HEK293 (cell line): ENCODE data around the gene ZNF236.
A peak's percentile ranks its signal among the peaks of the same experiment; 100 is the strongest.
"Not testable (repeated sequence)": the region's sequence is repeated elsewhere in the genome, so short reads cannot be mapped to it uniquely, and the experiment has no call there.

Source experiments
- CTCF ChIA-PET: fragments of 350-600 bp; formaldehyde crosslinking; extraction: SDS; loops from one replicate; lab custom pipeline; 2021; ENCODE audit warnings: antibody characterized with exemption; lab: Yijun Ruan, JAX
- POLR2A ChIA-PET: fragments of 300-600 bp; formaldehyde crosslinking; extraction: SDS; loops from one replicate; lab custom pipeline; 2020; ENCODE audit warnings: antibody characterized with exemption, inconsistent platforms; lab: Yijun Ruan, JAX
- H3K27ac ChIP-seq: fragments of 200-500 bp; sonication (Bioruptor generic); 2 replicates; pipeline ENCODE4 v1.5.1; 2014; ENCODE audit warnings: low read depth, low read length, control low read depth, inconsistent platforms; ENCODE audit errors: extremely low read depth
- H3K36me3 ChIP-seq, 2 experiments: fragments of 200-500 bp in 1 of 2; sonication (Bioruptor generic) in 1 of 2; 1 replicate in 1 of 2; 2 replicates in 1 of 2; pipeline ENCODE4 v1.5.1; 2014 to 2017; ENCODE audit warnings: inconsistent platforms in 2 of 2, low read length in 2 of 2; ENCODE audit not compliant: control insufficient read depth in 2 of 2, insufficient read depth in 1 of 2
- H3K4me1 ChIP-seq: fragments of 200-500 bp; sonication (Bioruptor generic); 2 replicates; pipeline ENCODE4 v1.5.1; 2014; ENCODE audit warnings: mild to moderate bottlenecking, low read length, inconsistent platforms; ENCODE audit not compliant: control insufficient read depth, insufficient read depth
- H3K4me3 ChIP-seq: 2 replicates; pipeline ENCODE4 v1.5.1; 2011; ENCODE audit warnings: low read depth, mild to moderate bottlenecking, control low read depth, low read length, moderate library complexity
- H3K9me3 ChIP-seq: fragments of 200-500 bp; sonication (Bioruptor generic); 2 replicates; pipeline ENCODE4 v1.5.1; 2014; ENCODE audit warnings: low read depth, low read length, inconsistent platforms; ENCODE audit not compliant: control insufficient read depth, insufficient read depth
- FEZF1 ChIP-seq: fragments of 450-650 bp; formaldehyde crosslinking; IDR thresholded peaks from 2 replicates; pipeline ENCODE4 v1.5.1; 2016; ENCODE audit warnings: missing biosample characterization, missing genetic modification characterization
- GFI1B ChIP-seq: fragments of 450-650 bp; formaldehyde crosslinking; IDR thresholded peaks from 2 replicates; pipeline ENCODE4 v1.5.1; 2016; ENCODE audit warnings: missing biosample characterization, missing genetic modification characterization
- GLIS1 ChIP-seq: fragments of 450-650 bp; formaldehyde crosslinking; IDR thresholded peaks from 2 replicates; pipeline ENCODE4 v1.5.1; 2016; ENCODE audit warnings: missing biosample characterization, missing genetic modification characterization
- IKZF3 ChIP-seq: fragments of 450-650 bp; IDR thresholded peaks from 2 replicates; pipeline ENCODE4 v1.5.0; 2018; ENCODE audit warnings: missing biosample characterization, mild to moderate bottlenecking, missing genetic modification characterization, moderate library complexity
- PRDM2 ChIP-seq: fragments of 450-650 bp; formaldehyde crosslinking; IDR thresholded peaks from 2 replicates; pipeline ENCODE4 v1.5.1; 2016; ENCODE audit warnings: missing biosample characterization, missing genetic modification characterization, borderline replicate concordance
- PRDM4 ChIP-seq: fragments of 450-650 bp; formaldehyde crosslinking; IDR thresholded peaks from 2 replicates; pipeline ENCODE4 v1.5.1; 2017; ENCODE audit warnings: missing biosample characterization, missing genetic modification characterization
- SCRT1 ChIP-seq: fragments of 450-650 bp; formaldehyde crosslinking; IDR thresholded peaks from 2 replicates; pipeline ENCODE4 v1.5.1; 2016; ENCODE audit warnings: missing biosample characterization, missing genetic modification characterization, borderline replicate concordance
- SCRT2 ChIP-seq: fragments of 450-650 bp; formaldehyde crosslinking; IDR thresholded peaks from 2 replicates; pipeline ENCODE4 v1.5.1; 2016; ENCODE audit warnings: missing biosample characterization, missing genetic modification characterization
- ZIC2 ChIP-seq: fragments of 450-650 bp; formaldehyde crosslinking; IDR thresholded peaks from 2 replicates; pipeline ENCODE4 v1.5.1; 2016; ENCODE audit warnings: missing biosample characterization, missing genetic modification characterization
- ZNF174 ChIP-seq: fragments of 450-650 bp; formaldehyde crosslinking; IDR thresholded peaks from 2 replicates; pipeline ENCODE4 v1.5.0; 2017; ENCODE audit warnings: missing biosample characterization, mild to moderate bottlenecking, missing genetic modification characterization
- ZNF341 ChIP-seq: fragments of 450-650 bp; formaldehyde crosslinking; IDR thresholded peaks from 2 replicates; pipeline ENCODE4; 2016; ENCODE audit warnings: low read depth, missing biosample characterization, missing genetic modification characterization
- ZNF37A ChIP-seq: fragments of 450-650 bp; IDR thresholded peaks from 2 replicates; pipeline ENCODE4 v1.5.1; 2018; ENCODE audit warnings: missing biosample characterization, missing genetic modification characterization
- ZNF747 ChIP-seq: fragments of 450-650 bp; formaldehyde crosslinking; IDR thresholded peaks from 2 replicates; pipeline ENCODE4 v1.5.1; 2016; ENCODE audit warnings: missing biosample characterization, missing genetic modification characterization
- ZNF837 ChIP-seq: fragments of 450-650 bp; formaldehyde crosslinking; IDR thresholded peaks from 2 replicates; pipeline ENCODE4 v1.5.1; 2016; ENCODE audit warnings: missing biosample characterization, missing genetic modification characterization
- TF ChIP-seq, protein P1 (sequence below): fragments of 450-650 bp; formaldehyde crosslinking; IDR thresholded peaks from 2 replicates; pipeline ENCODE4 v1.5.1; 2016; ENCODE audit warnings: missing biosample characterization, missing genetic modification characterization

Gene ZNF236

GRCh38 chr18:76806301-76806700 lies 16.1 kb upstream of the ZNF236 start (continued):
- TF ChIP-seq PRDM2 (tag by site-specific recombination) (no peak), FEZF1 (no peak), ZNF747 (no peak)
- TF ChIP-seq, protein P1, sequence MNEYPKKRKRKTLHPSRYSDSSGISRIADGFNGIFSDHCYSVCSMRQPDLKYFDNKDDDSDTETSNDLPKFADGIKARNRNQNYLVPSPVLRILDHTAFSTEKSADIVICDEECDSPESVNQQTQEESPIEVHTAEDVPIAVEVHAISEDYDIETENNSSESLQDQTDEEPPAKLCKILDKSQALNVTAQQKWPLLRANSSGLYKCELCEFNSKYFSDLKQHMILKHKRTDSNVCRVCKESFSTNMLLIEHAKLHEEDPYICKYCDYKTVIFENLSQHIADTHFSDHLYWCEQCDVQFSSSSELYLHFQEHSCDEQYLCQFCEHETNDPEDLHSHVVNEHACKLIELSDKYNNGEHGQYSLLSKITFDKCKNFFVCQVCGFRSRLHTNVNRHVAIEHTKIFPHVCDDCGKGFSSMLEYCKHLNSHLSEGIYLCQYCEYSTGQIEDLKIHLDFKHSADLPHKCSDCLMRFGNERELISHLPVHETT (tag by site-specific recombination) = no peak

DNA sequence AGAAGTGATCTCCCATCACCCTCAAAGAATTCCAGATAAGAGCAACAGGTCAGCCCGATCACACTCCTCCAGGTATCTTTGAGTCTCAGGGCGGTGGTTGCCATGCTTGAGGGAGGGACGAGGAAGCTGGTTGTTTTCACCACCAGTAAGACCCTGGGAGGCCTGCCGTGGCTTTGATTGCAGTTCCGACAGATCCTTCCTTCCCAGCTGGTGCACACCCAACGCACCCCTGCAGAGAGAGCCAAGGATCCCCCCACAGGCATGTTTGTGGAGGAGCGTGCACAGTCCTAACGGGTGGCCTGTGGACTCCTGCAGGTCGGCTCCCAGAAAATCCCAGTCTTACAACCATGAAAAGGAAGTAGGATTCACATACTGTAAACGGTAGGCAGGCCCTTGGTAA lies 13.8 kb upstream of the ZNF236 start:
- no peak overlapping the region for H3K4me3 ChIP-seq
- no peaks in the 10 kb centered on the region for H3K9me3 ChIP-seq
- CTCF ChIA-PET = interaction anchor here (0.6 to 1.1 kb wide), 6 partner anchors 9 to 297 kb away, joined by 3 to 8 read pairs (median 3); no protein-coding TSS in a partner anchor
- TF ChIP-seq GLIS1 (peak; percentile 80), ZNF174 (tag by site-specific recombination) (no peak), GFI1B (tag by site-specific recombination) (no peak), IKZF3 (tag by site-specific recombination) (no peak), SCRT2 (tag by site-specific recombination) (peak; percentile 43; the same call in 1 of the 2 replicates), ZIC2 (peak; percentile 37; the same call in 1 of the 2 replicates), SCRT1 (peak; percentile 45; the same call in 1 of the 2 replicates), ZNF37A (no peak), PRDM4 (tag by site-specific recombination) (no peak), ZNF341 (tag by site-specific recombination) (no peak), ZNF837 (tag by site-specific recombination) (no peak)
- H3K27ac ChIP-seq = no peak overlapping the region
- H3K4me1 ChIP-seq = 0 out of 2 replicates have a peak, but pooled peaks cover 3% of the 10 kb centered on the region
- POLR2A ChIA-PET = interaction anchor here (0.6 to 0.7 kb wide), 3 partner anchors 10 to 206 kb away, joined by 4 to 5 read pairs (median 4); no protein-coding TSS in a partner anchor
- H3K36me3 ChIP-seq = no peaks in the 10 kb centered on the region; a peak in 1 of 3 replicates

DNA sequence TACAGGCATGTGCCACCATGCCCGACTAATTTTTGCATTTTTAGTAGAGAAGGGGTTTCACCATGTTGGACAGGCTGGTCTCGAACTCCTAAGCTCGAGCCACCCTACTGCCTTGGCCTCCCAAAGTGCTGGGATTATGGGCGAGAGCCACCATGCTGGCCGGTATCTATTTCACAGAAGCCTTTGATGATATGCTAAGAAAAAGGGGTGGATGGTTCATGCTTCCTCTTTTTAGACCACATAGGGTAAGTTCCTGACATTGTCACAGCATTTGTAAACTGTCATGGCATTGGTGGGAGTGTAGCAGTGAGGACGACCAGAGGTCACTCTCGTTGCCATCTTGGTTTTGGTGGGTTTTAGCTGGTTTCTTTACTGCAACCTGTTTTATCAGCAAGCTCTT lies 10.8 kb upstream of the ZNF236 start:
- not testable (repeated sequence) for H3K36me3 ChIP-seq, H3K4me3 ChIP-seq, H3K9me3 ChIP-seq, H3K4me1 ChIP-seq, H3K27ac ChIP-seq
- ChIA-PET CTCF (interaction anchor here (0.6 to 4.6 kb wide), 4 partner anchors 9 to 175 kb away, joined by 4 to 44 read pairs (median 5); no protein-coding TSS in a partner anchor), POLR2A (interaction anchor here (0.7 kb wide), 1 partner anchor 254 kb away, joined by 4 read pairs; no protein-coding TSS in a partner anchor)
